ENCODE data around the gene GALNT6.

GRCh38 chr12:51379571-51379970 lies 11.6 kb downstream of the GALNT6 start:
- TF ChIP-seq FOXK2 (IDR thresholded peaks at IDR 0.05) (no peak), SP1 (IDR thresholded peaks at IDR 0.05) (no peak), BHLHE40 (IDR thresholded peaks at IDR 0.05; ENCODE audit: borderline replicate concordance) (no peak), PKNOX1 (IDR thresholded peaks at IDR 0.05) (no peak), L3MBTL2 (conservative IDR thresholded peaks at IDR 0.05) (no peak), ZNF384 (IDR thresholded peaks at IDR 0.05) (no peak)

Data from HEK293T (cell line).